Hematopoietic multipotent progenitor cell treated with erythropoietin and hydrocortisone succinate and interleukin-3 and kit ligand, for 15 days (in vitro differentiated cells): Measurements from ENCODE around the gene MYO3A.

Source experiments
- DNase-seq: peaks from one replicate; pipeline ENCODE4 v3.0.0-alpha.2; 2015; ENCODE audit warnings: low spot score

The MYO3A gene, protein sequence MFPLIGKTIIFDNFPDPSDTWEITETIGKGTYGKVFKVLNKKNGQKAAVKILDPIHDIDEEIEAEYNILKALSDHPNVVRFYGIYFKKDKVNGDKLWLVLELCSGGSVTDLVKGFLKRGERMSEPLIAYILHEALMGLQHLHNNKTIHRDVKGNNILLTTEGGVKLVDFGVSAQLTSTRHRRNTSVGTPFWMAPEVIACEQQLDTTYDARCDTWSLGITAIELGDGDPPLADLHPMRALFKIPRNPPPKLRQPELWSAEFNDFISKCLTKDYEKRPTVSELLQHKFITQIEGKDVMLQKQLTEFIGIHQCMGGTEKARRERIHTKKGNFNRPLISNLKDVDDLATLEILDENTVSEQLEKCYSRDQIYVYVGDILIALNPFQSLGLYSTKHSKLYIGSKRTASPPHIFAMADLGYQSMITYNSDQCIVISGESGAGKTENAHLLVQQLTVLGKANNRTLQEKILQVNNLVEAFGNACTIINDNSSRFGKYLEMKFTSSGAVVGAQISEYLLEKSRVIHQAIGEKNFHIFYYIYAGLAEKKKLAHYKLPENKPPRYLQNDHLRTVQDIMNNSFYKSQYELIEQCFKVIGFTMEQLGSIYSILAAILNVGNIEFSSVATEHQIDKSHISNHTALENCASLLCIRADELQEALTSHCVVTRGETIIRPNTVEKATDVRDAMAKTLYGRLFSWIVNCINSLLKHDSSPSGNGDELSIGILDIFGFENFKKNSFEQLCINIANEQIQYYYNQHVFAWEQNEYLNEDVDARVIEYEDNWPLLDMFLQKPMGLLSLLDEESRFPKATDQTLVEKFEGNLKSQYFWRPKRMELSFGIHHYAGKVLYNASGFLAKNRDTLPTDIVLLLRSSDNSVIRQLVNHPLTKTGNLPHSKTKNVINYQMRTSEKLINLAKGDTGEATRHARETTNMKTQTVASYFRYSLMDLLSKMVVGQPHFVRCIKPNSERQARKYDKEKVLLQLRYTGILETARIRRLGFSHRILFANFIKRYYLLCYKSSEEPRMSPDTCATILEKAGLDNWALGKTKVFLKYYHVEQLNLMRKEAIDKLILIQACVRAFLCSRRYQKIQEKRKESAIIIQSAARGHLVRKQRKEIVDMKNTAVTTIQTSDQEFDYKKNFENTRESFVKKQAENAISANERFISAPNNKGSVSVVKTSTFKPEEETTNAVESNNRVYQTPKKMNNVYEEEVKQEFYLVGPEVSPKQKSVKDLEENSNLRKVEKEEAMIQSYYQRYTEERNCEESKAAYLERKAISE (N-terminal part only)

DNA sequence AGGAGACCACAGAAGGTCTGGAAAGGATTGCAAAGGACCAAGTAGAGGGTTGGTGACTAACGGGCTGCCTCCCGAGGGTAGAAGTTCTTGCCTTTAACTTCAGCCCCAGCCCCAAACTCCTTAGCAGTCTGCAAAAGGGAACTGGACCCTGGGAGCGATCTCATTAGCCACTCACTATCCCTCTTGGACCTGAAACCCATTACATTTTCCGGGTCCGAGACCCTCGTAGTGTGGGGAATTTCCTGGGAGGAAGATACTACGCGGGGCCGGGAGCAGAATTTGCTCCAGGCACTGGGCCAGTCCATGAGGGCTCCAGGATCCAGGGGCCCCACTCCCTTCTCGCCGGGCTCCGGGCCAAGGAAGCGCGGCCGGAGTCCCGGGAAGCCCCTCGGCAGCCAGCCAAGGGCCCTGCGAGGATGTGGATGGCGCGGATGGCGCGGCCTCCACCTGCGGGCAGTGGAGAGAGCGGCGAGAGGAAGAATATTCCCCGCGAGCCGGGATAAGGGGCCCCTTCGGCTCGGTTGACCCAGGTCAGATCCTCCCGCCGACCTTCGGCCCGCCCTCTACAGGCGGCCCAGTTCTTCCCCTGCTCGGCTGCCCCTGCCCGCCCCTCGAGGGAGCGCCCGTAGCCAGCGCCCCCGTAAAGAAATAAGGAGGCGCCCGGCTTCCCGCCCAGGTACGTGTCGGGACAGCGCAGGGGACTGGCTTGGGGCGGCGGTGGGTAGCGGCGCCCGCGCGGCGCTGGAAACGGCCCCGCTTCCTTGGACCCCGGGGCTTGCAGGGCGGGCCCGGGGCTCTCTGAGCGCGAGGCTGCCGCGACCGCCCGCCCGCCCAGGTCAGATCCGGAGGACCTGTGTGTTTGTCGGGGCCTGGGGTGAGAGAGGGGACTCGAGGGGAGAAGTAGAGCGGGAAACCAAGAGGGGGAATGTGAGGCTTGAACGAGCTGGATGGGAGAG, at the start of gene MYO3A:
Gene MYO3A, plus strand, starts transcription at position 577 of the 956 bp plus-strand sequence. CDS start 17,882 bp downstream, outside the sequence.
- DNase-seq: no peak

DNA sequence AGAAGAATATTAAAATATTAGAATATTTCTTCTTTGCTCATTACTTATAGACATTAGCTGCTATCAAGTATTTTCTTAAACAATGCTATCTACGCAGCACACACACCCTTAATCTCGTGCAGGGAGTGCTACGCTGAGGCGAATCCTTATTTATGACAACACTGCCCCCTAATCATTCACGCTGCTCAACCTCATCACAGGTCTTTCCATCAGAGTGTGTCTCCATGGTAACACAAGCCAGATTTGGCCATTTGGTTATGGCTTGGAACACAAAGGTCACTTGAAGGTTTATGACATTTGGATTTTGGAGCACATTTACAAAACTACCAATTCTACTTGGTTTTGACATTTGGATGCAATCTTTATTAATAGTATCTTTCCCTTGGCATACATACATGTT, 45.4 kb upstream of the MYO3A start:
- DNase-seq: no peak

DNA sequence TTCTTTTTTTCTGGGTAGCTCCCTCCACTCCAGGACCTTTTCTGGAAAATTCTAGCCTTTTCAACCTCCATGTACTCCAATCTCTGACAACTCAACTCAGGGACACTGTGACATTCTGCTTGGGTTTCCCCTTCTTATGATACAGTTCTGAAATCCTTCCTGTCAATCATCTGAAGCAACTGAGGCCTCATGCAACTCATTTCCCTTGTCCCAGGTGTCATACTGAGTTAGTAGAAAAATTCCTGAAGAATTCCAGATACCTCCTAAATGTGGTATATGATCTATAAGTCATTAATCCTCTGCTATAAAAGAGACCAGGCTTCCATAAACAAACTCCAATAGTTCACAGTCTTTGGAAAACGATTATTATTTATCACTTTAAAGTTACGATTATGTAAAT, 43.0 kb upstream of the MYO3A start:
- DNase-seq: no peak

DNA sequence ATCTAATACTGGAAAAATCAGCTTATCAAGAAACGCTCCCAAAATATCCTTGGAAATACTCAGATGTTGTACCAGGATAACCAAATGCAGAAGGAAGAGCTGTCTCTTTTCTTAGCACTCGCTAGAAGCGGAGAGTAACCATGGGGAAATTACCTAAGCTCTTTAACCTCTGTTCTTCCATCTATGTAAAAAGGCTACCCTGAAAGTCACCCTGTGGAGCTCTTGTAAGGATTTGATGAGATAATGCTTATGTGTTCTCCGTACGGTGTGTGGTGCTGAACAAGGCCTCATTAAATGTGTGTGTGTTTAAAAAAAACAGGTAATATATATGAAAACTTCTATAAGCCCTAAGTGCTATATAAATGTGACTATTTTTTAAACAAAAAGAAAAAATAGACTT, 38.2 kb upstream of the MYO3A start:
- DNase-seq: no peak

DNA sequence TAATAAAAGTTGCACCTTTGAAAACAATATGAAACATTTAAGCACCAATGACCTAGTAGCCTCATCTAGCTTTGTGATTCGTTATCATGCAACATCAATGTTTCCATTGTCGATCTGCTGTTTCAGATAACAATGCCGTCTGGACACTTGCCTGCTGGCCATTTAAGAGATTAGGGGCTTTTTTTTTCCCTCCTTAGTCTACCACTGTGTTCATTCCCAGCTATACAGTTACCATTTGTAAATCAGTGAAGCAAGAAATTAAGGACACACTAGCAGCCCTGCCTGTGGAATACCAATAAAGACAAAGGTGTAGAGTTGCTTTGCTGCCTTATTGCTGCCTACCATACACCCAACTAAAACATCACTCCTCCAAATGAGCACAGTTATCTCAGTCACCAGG, 37.6 kb upstream of the MYO3A start:
- DNase-seq: no peak

DNA sequence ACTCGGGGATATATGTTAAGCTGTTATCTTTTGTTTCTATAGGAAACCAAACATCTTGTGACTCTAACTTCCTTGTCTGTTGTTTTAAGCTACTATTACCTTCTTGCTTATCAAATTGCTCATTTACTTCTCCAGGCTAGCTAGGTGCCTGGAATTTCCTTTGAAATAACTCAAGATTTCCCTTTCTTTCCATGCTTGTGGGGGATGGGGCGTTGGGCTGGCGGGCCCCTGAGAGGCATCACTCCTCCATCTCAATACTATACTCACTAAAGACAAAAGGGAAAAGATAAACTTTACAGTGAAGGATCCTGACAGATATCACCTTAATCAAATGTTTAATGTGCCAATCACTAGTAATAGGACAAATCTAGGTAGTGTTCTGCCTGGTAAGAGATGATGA, 34.7 kb upstream of the MYO3A start:
- DNase-seq: no peak

DNA sequence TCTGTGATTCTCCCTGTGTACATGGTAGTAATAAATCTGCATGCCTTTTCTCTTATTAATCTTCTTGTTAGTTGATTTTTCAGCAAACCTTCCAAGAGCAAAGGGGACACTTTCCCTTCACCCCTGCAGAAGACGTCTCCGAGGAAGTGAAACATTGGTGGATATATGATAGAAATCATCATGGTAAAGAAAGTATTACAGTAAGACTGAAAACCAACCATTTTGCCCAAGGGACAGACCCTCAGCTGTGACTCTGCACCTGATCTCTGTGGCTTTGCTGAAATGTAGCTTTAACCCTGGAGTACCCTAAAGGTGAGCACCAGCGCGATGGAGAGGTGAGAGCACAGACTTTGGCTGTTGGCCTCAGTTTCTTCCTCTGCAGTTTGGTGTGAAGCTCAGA, 32.8 kb upstream of the MYO3A start:
- no peak for DNase-seq

DNA sequence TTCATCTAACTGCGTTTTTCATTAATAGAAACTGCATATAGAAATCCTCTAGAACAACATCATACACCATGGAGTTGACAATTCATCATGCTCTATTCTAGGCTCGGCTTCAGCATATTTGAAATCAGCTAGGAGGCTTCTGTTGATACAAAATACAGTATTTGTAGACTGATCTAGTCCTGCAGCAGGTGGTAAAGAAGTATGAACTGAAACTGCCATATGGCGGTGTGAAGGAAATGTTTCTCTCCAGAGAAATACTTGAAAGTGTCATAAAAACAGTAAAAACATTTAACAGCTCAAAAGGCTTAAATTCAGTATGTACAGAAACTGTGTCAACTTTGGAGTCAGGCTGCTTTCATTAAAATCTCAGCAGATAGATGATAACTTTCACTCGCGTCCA, 32.0 kb upstream of the MYO3A start:
- DNase-seq: no peak

DNA sequence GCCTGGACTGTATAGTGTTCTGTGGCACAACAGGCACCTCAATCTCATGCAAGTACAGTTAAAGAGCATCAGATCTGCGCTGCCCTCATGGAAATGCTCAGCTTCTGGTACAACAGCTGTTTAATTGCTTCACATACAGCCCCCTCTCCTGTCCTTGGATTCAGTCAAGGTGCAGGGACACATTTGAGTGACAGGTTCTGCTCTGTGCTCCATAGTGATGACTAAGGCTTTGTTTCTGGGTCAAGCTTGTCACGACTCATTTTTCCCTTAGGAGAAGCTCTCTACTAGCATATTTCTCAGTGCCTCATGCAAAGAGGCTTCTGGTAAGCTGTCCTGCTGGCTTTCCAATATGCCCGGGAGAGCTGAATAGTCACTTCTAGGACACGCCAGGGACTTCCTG, 26.8 kb upstream of the MYO3A start:
- DNase-seq: no peak

DNA sequence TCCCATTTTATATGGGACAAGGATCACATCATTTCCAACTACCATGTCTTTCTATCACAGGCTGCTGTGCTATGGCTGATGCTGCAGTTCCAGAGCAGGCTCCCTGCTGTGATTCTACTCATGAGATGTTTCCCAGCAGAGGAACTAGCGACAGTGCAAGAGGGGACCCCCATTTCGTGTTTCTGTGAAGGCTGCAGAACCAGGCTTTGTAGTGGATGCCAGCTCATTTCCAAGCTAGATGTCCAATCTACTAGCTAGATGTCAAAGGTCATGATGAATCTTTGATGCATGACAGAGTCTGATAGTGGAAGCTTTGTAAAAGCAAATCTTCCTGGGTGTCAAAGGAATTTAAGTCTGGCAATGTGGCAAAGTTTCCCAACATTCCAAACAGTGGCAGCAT, 21.2 kb upstream of the MYO3A start:
- no peak for DNase-seq

DNA sequence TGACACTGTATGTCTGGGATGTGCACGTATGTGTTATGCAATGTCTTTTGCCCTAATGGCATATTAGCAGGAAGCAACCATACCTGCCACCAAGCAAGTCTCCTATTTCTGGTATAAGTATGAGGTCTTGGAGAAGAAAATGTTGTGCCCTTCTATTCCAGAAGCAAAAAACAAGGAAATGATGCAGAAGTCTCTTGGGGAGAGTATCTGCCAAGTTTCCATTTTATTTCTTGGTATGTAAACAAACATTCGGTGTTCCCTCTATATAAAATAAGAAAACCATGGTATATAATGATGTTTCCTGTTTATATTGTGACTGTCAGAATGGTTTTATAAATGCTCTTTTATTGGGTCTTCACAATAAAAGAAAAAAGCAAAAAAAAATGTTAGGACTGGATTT, 19.3 kb upstream of the MYO3A start:
- no peak for DNase-seq

DNA sequence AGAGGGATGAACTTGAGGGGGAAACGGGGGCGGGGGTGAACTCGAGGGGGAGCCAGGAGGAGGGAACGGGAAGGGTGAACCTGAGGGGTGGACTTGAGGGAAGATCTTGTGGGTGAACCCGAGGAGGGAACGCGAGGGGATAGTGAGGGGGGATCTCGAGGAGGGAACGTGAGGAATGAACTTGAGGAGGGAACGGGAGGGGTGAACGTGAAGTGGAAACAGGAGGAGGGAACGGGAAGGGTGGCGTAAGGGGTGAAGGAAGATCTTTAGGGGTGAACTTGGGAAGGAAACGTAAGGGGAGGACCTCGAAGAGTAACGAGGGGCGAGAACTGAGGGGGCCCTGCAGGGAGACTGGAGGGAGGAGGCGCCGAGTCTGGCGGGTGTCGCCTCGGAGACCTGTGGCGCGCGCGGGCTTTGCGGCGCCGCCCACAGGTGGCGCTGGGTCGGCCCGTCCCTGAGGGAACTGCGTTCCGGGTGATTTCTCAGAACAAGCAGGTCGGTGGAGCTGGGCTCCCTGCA, 651 bp downstream of the MYO3A start:
- no peak for DNase-seq

DNA sequence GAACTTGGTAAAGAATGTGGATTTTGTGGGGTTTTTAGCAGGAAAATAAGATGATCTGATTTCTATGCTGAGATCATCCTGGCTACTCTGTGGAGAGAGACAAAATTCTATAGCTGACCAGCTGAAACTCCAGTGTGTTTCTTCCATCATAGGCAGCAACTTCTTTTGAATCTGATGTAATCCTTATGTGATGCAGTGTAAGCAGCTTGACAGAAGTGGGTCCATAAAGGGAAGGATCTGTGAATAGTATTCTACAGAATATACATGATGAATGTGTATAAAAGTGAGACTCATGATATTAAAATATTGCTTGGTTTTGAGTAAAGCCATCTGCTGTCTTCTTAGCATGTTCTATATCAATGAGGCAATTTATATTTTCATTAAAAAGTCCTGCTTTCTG, 4.4 kb downstream of the MYO3A start:
- no peak for DNase-seq

DNA sequence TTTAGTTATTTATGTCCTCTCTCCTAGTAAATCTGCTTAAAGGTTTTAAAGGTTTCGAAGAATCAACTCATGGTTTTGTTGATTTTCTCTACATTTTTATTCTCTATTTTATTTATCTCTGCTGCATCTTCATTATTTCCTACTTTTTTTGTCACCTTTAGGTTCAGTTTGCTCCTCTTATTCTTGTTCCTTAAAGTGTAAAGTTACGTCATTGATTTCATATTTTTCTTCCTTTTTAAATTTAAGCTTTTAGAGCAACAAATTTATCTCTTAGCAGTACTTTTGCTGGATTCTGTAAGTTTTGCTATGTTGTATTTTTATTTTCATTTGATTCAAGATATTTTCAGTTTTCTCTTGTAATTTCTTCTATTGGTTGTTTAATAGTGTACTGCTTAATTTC, 10.7 kb downstream of the MYO3A start:
- no peak for DNase-seq

DNA sequence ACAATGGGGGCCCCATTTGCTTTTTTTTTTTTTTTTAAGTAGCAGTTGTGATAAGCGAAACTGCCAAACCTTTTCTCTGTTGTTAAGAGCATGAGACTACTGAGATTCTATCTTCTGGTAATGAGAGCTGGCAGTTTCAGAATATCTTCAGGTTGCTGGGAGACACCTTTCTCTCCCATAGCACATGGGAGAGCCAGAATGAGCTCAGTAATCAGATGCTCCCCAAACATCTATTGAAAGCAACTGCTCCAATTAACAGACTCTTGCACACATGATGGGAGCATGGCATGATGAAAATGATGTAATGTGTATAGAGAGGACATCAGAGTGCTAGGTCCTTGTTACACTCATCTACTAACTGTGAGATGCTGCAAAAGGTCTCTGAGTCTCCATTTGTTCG, 18.8 kb downstream of the MYO3A start:
- DNase-seq: no peak

DNA sequence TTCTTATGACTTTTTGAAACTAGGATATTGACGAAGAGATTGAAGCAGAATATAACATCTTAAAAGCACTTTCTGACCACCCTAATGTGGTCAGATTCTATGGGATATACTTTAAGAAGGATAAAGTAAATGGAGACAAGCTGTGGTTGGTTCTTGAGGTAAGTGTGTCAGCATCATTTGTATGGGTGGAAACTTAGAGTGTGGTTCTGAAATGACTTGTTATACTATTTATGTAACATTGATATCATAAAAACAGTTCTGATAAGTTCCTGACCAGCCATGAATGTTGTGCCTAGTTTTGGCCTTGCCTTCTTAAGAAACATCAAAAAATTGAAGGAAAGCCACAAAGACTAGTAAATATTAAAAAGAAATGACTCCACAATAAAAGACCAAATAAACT, 20.8 kb downstream of the MYO3A start:
- no peak for DNase-seq

DNA sequence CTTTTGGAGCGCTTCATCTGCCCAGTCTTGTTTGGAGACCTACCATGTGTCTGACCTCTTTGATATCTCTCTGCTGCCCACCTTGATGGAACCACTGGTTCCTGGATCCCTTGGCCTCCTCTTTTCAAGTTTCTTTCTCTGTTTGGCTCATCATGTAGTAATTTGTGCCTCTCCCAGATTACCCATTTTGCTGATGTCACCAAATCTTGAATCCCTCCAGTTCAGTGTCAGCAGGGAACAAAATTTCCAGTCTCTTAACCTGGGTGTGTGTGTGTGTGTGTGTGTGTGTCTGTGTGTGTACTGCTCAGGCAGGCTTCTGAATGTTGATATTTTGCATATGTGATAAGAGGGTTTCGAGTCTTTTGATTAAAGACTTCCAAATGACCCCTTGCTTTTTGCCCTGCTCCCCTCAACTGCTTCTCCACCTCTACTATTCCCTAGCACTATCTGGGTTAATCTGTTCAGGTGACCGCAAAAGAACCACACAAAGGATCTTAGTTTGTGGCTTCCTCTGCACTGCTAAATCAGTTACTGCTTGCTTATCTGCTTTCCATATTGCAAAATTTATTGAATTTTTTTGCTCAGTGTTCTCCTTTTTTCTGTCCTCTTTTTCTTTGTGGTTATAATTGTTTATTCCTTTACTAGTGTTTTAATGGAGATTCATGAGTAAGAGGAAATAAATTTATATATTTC, 25.7 kb downstream of the MYO3A start:
- no peak for DNase-seq

DNA sequence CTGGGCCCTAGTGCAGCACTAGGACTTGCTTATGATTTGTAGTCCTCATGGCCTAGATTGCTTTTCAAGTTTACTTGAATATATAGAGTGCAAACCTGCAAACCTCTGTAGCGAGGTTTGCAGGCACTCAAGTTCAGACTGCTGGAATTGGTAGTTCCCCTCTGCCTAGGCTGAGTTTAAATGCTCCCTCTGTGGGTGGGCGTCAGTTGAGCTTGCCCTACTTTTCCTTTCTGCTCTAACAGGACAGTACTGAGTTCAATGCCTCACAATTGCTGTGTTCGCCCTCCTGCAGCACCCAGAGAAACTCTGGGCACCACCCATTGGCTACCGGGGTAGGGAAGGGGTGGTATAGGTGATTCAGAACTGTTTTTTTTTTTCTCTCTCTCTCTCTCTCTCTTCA, 31.6 kb downstream of the MYO3A start:
- no peak for DNase-seq

DNA sequence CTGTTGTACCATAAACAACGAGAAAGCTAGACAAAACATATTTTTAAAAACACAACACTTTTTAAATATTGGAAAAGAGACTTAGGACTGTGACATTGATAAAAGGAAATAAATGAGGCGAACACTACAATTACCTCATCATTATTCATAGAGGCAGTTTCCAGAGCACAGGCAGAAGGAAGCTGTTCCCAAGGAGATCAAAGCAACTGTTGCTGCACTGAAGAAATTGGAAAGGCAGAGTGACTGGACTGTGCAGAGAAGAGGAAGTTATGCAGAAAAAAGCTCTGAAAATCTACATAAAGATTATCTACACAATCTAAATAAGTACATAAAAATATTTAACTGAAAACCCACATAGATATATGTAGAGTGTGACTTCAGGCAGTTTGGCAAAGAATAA, 32.8 kb downstream of the MYO3A start:
- DNase-seq: no peak

DNA sequence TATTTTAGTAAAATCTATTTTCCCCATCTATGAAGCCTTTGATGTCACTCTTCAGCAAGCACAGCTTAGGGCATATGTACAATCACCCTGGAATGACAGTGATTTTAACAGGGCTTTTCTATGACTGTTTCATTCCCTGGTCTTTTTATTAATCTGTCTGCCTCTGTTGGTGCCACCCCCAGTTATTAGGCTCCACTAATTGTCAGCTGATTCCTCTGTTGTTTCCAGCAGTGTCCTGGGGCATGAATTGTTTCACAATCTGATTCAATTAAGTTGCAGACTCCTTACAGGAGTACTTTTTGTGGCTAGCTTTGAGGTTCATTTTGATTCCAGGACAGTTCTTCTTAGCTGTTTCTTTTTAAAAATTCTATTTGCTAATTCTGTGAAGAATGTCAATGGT, 38.6 kb downstream of the MYO3A start:
- DNase-seq: no peak
